Esophagus muscularis mucosa (tissue), 4 donors: ENCODE measurements around the gene ANKRD12.

Experiments
- CTCF ChIP-seq, 3 experiments: fragments of 200-600 bp in 2 of 3; fragments of 450-650 bp in 1 of 3; sonication (generic) in 2 of 3; IDR thresholded peaks; one replicate each; pipeline ENCODE4 v1.5.1; 2017 to 2019; ENCODE audit warnings: antibody characterized with exemption in 3 of 3, mild to moderate bottlenecking in 2 of 3, moderate library complexity in 1 of 3
- EP300 ChIP-seq: sonication (generic); formaldehyde crosslinking; IDR thresholded peaks from one replicate; pipeline ENCODE4 v1.6.1; 2017; ENCODE audit warnings: antibody characterized with exemption
- POLR2A ChIP-seq: fragments of 450-650 bp; IDR thresholded peaks from one replicate; pipeline ENCODE4 v1.6.1; 2017; ENCODE audit warnings: antibody characterized with exemption, moderate library complexity, mild to moderate bottlenecking, low read depth

DNA sequence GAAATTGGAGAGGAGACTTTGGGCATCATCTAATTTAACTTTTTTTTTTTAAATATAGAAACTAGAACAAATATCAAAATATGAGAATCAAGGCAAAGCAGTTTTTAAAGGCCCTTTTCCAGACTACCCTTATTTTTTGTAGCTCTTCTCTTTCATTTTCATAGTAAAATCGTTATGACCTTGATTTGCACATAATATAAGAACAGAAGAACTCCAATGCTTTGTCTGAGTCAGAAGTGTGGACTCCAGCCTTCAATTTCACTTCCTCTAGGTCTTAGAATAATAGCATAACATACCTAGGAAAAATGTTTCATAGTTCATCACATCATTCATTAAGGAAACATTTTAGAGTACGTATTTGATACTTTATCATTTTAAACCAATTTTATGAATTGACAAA is 74.4 kb downstream of the ANKRD12 start:
- TF ChIP-seq POLR2A (no peak), CTCF (IDR thresholded peaks at IDR 0.05) (no peak), EP300 (no peak)
